DND-41 (cell line): ENCODE measurements around the gene RPL32.

Experiments used
- ATAC-seq: fragments of 200-7000 bp; cut with Tn5 transposase; 3 replicates; pipeline ENCODE4 v1.9.1; 2021; ENCODE audit warnings: low read depth; ENCODE audit not compliant: insufficient read depth
- DNase-seq: peaks from one replicate; pipeline ENCODE4 v3.0.0-alpha.2; 2020
- H2AFZ ChIP-seq: 2 replicates; pipeline ENCODE4 v1.6.0; 2012; ENCODE audit warnings: low read depth, low read length
- H3K27ac ChIP-seq: 2 replicates; pipeline ENCODE4 v1.5.1; 2012; ENCODE audit warnings: low read length, inconsistent platforms
- H3K27me3 ChIP-seq: fragments of 200-600 bp; sonication (generic); 2 replicates; pipeline ENCODE4 v1.6.0; 2012; ENCODE audit warnings: low read length, mild to moderate bottlenecking, inconsistent platforms; ENCODE audit not compliant: insufficient read depth, poor library complexity
- H3K36me3 ChIP-seq: 2 replicates; pipeline ENCODE4 v1.5.1; 2012; ENCODE audit warnings: low read length, inconsistent platforms; ENCODE audit not compliant: insufficient read depth
- H3K4me1 ChIP-seq: 2 replicates; pipeline ENCODE4 v1.5.1; 2012; ENCODE audit warnings: mild to moderate bottlenecking, low read length; ENCODE audit not compliant: insufficient read depth
- H3K4me2 ChIP-seq: 2 replicates; pipeline ENCODE4 v1.6.0; 2012; ENCODE audit warnings: mild to moderate bottlenecking, moderate library complexity, low read length, inconsistent platforms; ENCODE audit not compliant: insufficient read depth
- H3K4me3 ChIP-seq, 2 experiments: fragments of 200-600 bp in 1 of 2; shearing (Covaris generic) in 1 of 2; 2 replicates each; pipeline ENCODE4 v1.5.1; 2012 to 2016; ENCODE audit warnings: inconsistent platforms in 2 of 2, low read length in 2 of 2, mild to moderate bottlenecking in 2 of 2, low read depth in 1 of 2, moderate library complexity in 1 of 2
- H3K79me2 ChIP-seq: 2 replicates; pipeline ENCODE4 v1.6.0; 2012; ENCODE audit warnings: low read length, inconsistent platforms; ENCODE audit not compliant: insufficient read depth
- H3K9ac ChIP-seq: 2 replicates; pipeline ENCODE4 v1.6.0; 2012; ENCODE audit warnings: low read depth, mild to moderate bottlenecking, inconsistent platforms, low read length, moderate library complexity
- H3K9me3 ChIP-seq: 2 replicates; pipeline ENCODE4 v1.5.1; 2012; ENCODE audit warnings: low read length, moderate library complexity, mild to moderate bottlenecking, inconsistent platforms; ENCODE audit not compliant: insufficient read depth, severe bottlenecking
- H4K20me1 ChIP-seq: 2 replicates; pipeline ENCODE4 v1.6.0; 2012; ENCODE audit warnings: low read length; ENCODE audit not compliant: insufficient read depth
- EZH2 ChIP-seq: IDR thresholded peaks from 3 replicates; pipeline ENCODE4 v1.6.1; 2012; ENCODE audit warnings: borderline replicate concordance, low read depth, mild to moderate bottlenecking, moderate library complexity, low read length, inconsistent platforms; ENCODE audit not compliant: severe bottlenecking
- TF ChIP-seq, protein P1 (sequence below): IDR thresholded peaks from 2 replicates; pipeline ENCODE4 v1.5.1; 2012; ENCODE audit warnings: borderline replicate concordance, low read length, moderate library complexity, mild to moderate bottlenecking; ENCODE audit not compliant: poor library complexity, severe bottlenecking; ENCODE audit errors: extremely low read depth

RPL32 gene

DNA sequence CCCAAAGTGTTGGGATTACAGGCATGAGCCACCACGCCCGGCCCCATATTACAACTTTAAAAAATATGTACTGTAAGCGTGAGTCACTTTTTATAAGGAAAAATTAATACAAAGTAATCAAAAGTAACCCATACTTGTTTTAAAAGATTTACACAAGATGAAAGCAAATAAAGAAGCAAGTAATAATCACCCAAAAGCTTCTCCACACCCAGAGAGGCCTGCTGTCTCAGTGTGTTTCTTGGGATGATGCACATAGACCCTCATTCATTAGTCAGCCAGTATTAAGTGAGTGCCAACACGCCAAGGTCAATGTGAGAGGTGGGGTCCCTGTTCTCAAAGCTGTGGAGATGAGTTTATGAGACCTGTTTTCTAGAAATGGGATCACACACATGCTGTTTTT lies 12.0 kb downstream of the RPL32 start:
- TF ChIP-seq, protein P1, sequence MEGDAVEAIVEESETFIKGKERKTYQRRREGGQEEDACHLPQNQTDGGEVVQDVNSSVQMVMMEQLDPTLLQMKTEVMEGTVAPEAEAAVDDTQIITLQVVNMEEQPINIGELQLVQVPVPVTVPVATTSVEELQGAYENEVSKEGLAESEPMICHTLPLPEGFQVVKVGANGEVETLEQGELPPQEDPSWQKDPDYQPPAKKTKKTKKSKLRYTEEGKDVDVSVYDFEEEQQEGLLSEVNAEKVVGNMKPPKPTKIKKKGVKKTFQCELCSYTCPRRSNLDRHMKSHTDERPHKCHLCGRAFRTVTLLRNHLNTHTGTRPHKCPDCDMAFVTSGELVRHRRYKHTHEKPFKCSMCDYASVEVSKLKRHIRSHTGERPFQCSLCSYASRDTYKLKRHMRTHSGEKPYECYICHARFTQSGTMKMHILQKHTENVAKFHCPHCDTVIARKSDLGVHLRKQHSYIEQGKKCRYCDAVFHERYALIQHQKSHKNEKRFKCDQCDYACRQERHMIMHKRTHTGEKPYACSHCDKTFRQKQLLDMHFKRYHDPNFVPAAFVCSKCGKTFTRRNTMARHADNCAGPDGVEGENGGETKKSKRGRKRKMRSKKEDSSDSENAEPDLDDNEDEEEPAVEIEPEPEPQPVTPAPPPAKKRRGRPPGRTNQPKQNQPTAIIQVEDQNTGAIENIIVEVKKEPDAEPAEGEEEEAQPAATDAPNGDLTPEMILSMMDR: no peak
- TF ChIP-seq EZH2: no peak

DNA sequence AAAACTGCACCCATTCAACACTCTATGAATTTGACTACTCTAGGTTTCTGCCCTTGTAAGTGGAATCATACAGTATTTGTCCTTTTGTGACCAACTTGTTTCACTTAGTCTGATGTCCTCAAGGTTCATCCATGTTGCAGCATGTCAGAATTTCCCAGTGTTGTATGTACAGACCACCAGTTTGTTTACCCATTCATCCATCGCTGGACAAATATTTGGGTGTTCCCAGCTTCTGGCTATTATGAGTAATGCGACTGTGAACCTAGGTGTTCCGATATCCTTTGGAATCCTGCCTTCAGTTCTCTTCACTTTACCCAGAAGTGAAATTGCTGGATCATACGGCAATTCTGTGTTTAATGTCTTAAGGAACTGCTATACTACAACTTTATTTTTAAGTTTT lies 12.6 kb downstream of the RPL32 start:
- H3K27ac ChIP-seq: no peak overlapping the region
- peaks cover 5% of the 10 kb centered on the region; the same call in 1 of the 2 replicates for H4K20me1 ChIP-seq
- no peak overlapping the region for H2AFZ ChIP-seq
- H3K4me3 ChIP-seq: no peak overlapping the region
- H3K9ac ChIP-seq: no peak overlapping the region
- H3K9me3 ChIP-seq: no peaks in the 10 kb centered on the region
- H3K4me1 ChIP-seq: no peaks in the 10 kb centered on the region
- ATAC-seq: no peak
- DNase-seq: no peak
- H3K4me2 ChIP-seq: no peak overlapping the region
- peaks cover 55% of the 10 kb centered on the region for H3K36me3 ChIP-seq
- TF ChIP-seq, protein P1: no peak
- TF ChIP-seq EZH2: no peak
- H3K79me2 ChIP-seq: no peaks in the 10 kb centered on the region
- no peaks in the 10 kb centered on the region for H3K27me3 ChIP-seq

More for the DNA sequence above, 12.0 kb downstream of the RPL32 start:
- Histone ChIP-seq H3K36me3 (peaks cover 62% of the 10 kb centered on the region), H3K4me2 (no peak overlapping the region), H3K27me3 (no peaks in the 10 kb centered on the region), H3K79me2 (no peaks in the 10 kb centered on the region), H3K4me3 (no peak overlapping the region), H3K9me3 (no peaks in the 10 kb centered on the region), H4K20me1 (peaks cover 11% of the 10 kb centered on the region; the same call in 1 of the 2 replicates), H3K4me1 (no peaks in the 10 kb centered on the region), H3K9ac (no peak overlapping the region), H3K27ac (no peak overlapping the region), H2AFZ (no peak overlapping the region)
- ATAC-seq (no peak), DNase-seq (no peak)

DNA sequence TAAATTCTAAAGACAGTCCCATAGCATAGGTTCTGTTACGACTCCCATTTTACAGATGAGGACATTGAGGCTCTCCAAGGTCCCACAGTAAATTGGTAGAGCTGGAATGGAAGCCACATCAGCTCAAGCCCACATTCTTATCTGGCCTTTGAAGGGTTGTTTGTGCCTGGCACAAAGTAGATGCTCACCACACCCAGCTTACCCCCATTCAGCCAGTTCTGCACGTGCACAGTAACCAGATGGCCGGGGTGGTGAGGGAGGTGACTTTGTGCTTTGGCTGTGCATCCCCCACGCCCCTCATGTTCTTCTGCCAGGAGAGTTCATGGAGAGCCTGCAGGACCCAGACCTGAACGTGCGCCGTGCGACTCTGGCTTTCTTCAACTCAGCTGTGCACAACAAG lies 16.2 kb downstream of the RPL32 start:
- no peak overlapping the region for H3K27ac ChIP-seq
- H3K36me3 ChIP-seq: peaks cover 26% of the 10 kb centered on the region
- no peak overlapping the region for H3K4me2 ChIP-seq
- H3K27me3 ChIP-seq: no peaks in the 10 kb centered on the region
- no peaks in the 10 kb centered on the region for H3K79me2 ChIP-seq
- no peaks in the 10 kb centered on the region for H3K4me1 ChIP-seq
- H4K20me1 ChIP-seq: no peaks in the 10 kb centered on the region
- ATAC-seq: no peak
- DNase-seq: no peak
- no peak overlapping the region for H2AFZ ChIP-seq
- no peak overlapping the region for H3K4me3 ChIP-seq
- no peak overlapping the region for H3K9ac ChIP-seq
- no peak for TF ChIP-seq EZH2
- TF ChIP-seq, protein P1: no peak
- H3K9me3 ChIP-seq: no peaks in the 10 kb centered on the region

- H3K9me3 ChIP-seq: no peaks in the 10 kb centered on the region
- H3K4me1 ChIP-seq: no peaks in the 10 kb centered on the region
- H3K79me2 ChIP-seq: no peaks in the 10 kb centered on the region
- no peak for ATAC-seq
- no peak overlapping the region for H2AFZ ChIP-seq
- no peak overlapping the region for H3K4me3 ChIP-seq
- H4K20me1 ChIP-seq: no peaks in the 10 kb centered on the region
- no peak overlapping the region for H3K4me2 ChIP-seq
- TF ChIP-seq, protein P1: no peak
- no peak for TF ChIP-seq EZH2
- H3K9ac ChIP-seq: no peak overlapping the region
- no peak overlapping the region for H3K27ac ChIP-seq
- H3K27me3 ChIP-seq: no peaks in the 10 kb centered on the region
- no peak for DNase-seq
- peaks cover 22% of the 10 kb centered on the region for H3K36me3 ChIP-seq
Measured at GRCh38 chr3:12824299-12824698, 17.1 kb downstream of the RPL32 start.
